K562 (cell line): ENCODE data around the gene NR4A2. TPM values are rescaled to one million over a fixed set of nuclear protein-coding genes. Genes with fewer than 3 reads are reported as not detected.
A peak's percentile ranks its signal among the peaks of the same experiment; 100 is the strongest.

Source experiments
- BRD9 ChIP-seq: fragments of 450-650 bp; IDR thresholded peaks from 2 replicates; pipeline ENCODE4 v1.6.1; 2018; ENCODE audit warnings: low read depth; ENCODE audit not compliant: partially characterized antibody
- C11orf30 ChIP-seq: fragments of 450-650 bp; IDR thresholded peaks from 2 replicates; pipeline ENCODE4 v1.6.1; 2016; ENCODE audit warnings: low read depth, mild to moderate bottlenecking
- CHD2 ChIP-seq: IDR thresholded peaks from 2 replicates; pipeline ENCODE4 v1.6.1; 2011; ENCODE audit warnings: low read depth, low read length
- FOXA3 ChIP-seq, 2 experiments: fragments of 450-650 bp in 1 of 2; sonication (generic) in 1 of 2; formaldehyde crosslinking; IDR thresholded peaks in 1 of 2; conservative IDR thresholded peaks in 1 of 2; 2 replicates each; pipeline versions ENCODE4 v1.4.0 to v1.8.0; 2020 to 2022; ENCODE audit warnings: mild to moderate bottlenecking in 2 of 2, missing genetic modification reagents in 1 of 2
- FOXJ2 ChIP-seq: fragments of 200-800 bp; sonication (Bioruptor generic); IDR thresholded peaks from 2 replicates; pipeline ENCODE4 v1.6.1; 2016; ENCODE audit warnings: missing genetic modification characterization, missing compliant biosample characterization
- FOXK2 ChIP-seq, 2 experiments: fragments of 450-650 bp; IDR thresholded peaks in 1 of 2; conservative IDR thresholded peaks in 1 of 2; 2 replicates each; pipeline ENCODE4 v1.6.1; 2016; ENCODE audit warnings: low read depth in 2 of 2, mild to moderate bottlenecking in 1 of 2
- JUNB ChIP-seq: fragments of 450-650 bp; formaldehyde crosslinking; conservative IDR thresholded peaks from 2 replicates; pipeline ENCODE4 v1.4.0; 2020; ENCODE audit warnings: mild to moderate bottlenecking
- L3MBTL2 ChIP-seq: fragments of 450-650 bp; IDR thresholded peaks from 2 replicates; pipeline ENCODE4 v1.6.1; 2016; ENCODE audit warnings: mild to moderate bottlenecking, moderate library complexity
- MAFK ChIP-seq: IDR thresholded peaks from 2 replicates; pipeline ENCODE4 v1.6.1; 2011; ENCODE audit warnings: low read length, improper control_type of control experiment
- MEIS2 ChIP-seq: fragments of 450-650 bp; IDR thresholded peaks from 2 replicates; pipeline ENCODE4 v1.6.1; 2014; ENCODE audit warnings: mild to moderate bottlenecking; ENCODE audit not compliant: partially characterized antibody
- RBM14 ChIP-seq: fragments of 200-400 bp; formaldehyde crosslinking; IDR thresholded peaks from 2 replicates; pipeline ENCODE4 v1.6.1; 2018; ENCODE audit warnings: low read depth, mild to moderate bottlenecking, low read length, moderate library complexity, borderline replicate concordance; ENCODE audit not compliant: insufficient read depth
- SIN3A ChIP-seq, 2 experiments: fragments of 150-350 bp in 1 of 2; IDR thresholded peaks; 2 replicates each; pipeline ENCODE4 v1.6.1; 2011 to 2016; ENCODE audit warnings: borderline replicate concordance in 2 of 2, low read depth in 2 of 2, low read length in 2 of 2, mild to moderate bottlenecking in 2 of 2, moderate library complexity in 2 of 2; ENCODE audit not compliant: control insufficient read depth in 1 of 2
- TCF7 ChIP-seq: sonication (generic); IDR thresholded peaks from 2 replicates; pipeline ENCODE4 v1.6.1; 2016; ENCODE audit warnings: antibody characterized with exemption, borderline replicate concordance
- polyA plus RNA-seq, 8 experiments: library from polyadenylated mRNA; depleted of rRNA in 4 of 8; stranded (reverse) in 5 of 8; unstranded in 3 of 8; fragments of >200 nt; fragmentation: Nextera tagmentation in 2 of 8; fragmentation: Illumina TruSeq in 1 of 8; extraction: Ambion mirVana in 2 of 8; extraction: Trizol in 1 of 8; gene quantifications; 2 replicates each; pipeline versions ENCODE4 v1.2.1 to v1.2.3, GENCODE V29; 2011 to 2014; ENCODE audit warnings: inconsistent platforms in 1 of 8, missing spikeins in 1 of 8
- total RNA-seq, 7 experiments: library from RNA; depleted of rRNA in 6 of 7; stranded (reverse); fragments of >200 nt in 6 of 7; fragmentation: Illumina TruSeq in 2 of 7; extraction: Trizol in 2 of 7; gene quantifications; 2 replicates each; pipeline versions ENCODE4 v1.2.1 to v1.2.3, GENCODE V29; 2011 to 2021; ENCODE audit warnings: low replicate concordance in 1 of 7
- TF ChIP-seq, protein P1 (sequence below), 2 experiments: IDR thresholded peaks; 2 replicates each; pipeline ENCODE4 v1.6.1; 2011; ENCODE audit warnings: borderline replicate concordance in 1 of 2, control low read depth in 1 of 2, low read depth in 1 of 2, low read length in 1 of 2, mild to moderate bottlenecking in 1 of 2, mixed read lengths in 1 of 2, moderate library complexity in 1 of 2; ENCODE audit not compliant: insufficient read depth in 1 of 2, insufficient read length in 1 of 2, poor library complexity in 1 of 2, severe bottlenecking in 1 of 2; ENCODE audit errors: extremely low read depth in 1 of 2
- TF ChIP-seq, protein P2 (sequence below): fragments of 250-450 bp; sonication (Bioruptor Pico); IDR thresholded peaks from 2 replicates; pipeline ENCODE4 v1.5.1; 2021; ENCODE audit warnings: mild to moderate bottlenecking
- TF ChIP-seq, protein P3 (sequence below), 2 experiments: fragments of 450-650 bp in 1 of 2; sonication (generic) in 1 of 2; formaldehyde crosslinking in 1 of 2; IDR thresholded peaks in 1 of 2; conservative IDR thresholded peaks in 1 of 2; 2 replicates each; pipeline versions ENCODE4 v1.6.1 to v1.8.1; 2016 to 2023; ENCODE audit warnings: mild to moderate bottlenecking in 2 of 2, moderate library complexity in 2 of 2, inconsistent platforms in 1 of 2, missing genetic modification reagents in 1 of 2
- TF ChIP-seq, protein P4 (sequence below): fragments of 450-650 bp; IDR thresholded peaks from 2 replicates; pipeline ENCODE4 v1.6.1; 2016
- TF ChIP-seq, protein P5 (sequence below): fragments of 200-800 bp; sonication (Bioruptor generic); IDR thresholded peaks from 2 replicates; pipeline ENCODE4 v1.6.1; 2017; ENCODE audit warnings: missing genetic modification characterization, missing compliant biosample characterization

Gene NR4A2
- total and polyA plus RNA-seq, 9 of the 15 experiments (the other 6 are each of a cell fraction or from before 2014, with no cell fraction given): 0.94 to 5.1 (median 1.3) TPM

DNA sequence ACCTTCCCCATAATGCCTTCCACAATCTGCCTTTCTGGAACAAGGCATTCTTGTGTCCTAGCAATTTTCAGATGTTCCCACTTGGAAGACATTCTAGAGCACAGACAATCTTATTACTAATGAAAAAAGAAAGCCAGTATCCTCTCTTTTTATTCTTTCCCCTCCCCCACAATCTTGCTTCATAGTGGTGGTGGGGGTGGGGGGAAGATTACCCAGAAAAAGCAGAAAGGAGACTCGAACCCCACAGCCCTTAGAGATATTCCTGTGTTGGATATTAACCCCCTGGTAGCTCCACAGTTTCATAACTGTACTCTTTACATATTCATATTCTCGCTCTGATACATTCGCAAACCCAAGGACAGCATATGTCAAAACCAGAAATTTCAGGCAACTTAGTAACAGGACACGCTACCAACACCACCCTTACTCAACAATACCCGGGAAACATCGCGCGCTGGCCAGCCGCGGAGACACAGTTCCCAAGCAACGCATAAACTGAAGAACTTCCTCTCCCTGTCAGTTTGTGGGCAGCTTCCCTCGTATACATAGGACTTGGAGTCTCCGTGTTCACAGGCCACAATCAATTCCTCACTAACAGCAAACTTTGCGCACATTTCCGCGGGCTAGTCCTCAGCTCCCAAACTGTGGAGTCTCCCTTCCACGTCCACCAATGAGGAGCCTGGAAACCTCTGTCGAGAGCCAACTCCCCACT lies 793 bp downstream of the NR4A2 start (continued):
- peak; percentile 4 for TF ChIP-seq MEIS2
- TF ChIP-seq JUNB (CRISPR knock-in tag): no peak
- TF ChIP-seq L3MBTL2: peak; percentile 25; the same call in 1 of the 2 replicates
- TF ChIP-seq, protein P1, sequence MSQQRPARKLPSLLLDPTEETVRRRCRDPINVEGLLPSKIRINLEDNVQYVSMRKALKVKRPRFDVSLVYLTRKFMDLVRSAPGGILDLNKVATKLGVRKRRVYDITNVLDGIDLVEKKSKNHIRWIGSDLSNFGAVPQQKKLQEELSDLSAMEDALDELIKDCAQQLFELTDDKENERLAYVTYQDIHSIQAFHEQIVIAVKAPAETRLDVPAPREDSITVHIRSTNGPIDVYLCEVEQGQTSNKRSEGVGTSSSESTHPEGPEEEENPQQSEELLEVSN (IDR thresholded peaks at IDR 0.05; ENCODE audit: borderline replicate concordance in 1 of 2, extremely low read depth in 1 of 2, insufficient read depth in 1 of 2, insufficient read length in 1 of 2, low read depth in 1 of 2, low read length in 1 of 2, poor library complexity in 1 of 2, severe bottlenecking in 1 of 2): peak in 1 of 2 experiments; percentile 67
- TF ChIP-seq RBM14: no peak
- TF ChIP-seq, protein P2, sequence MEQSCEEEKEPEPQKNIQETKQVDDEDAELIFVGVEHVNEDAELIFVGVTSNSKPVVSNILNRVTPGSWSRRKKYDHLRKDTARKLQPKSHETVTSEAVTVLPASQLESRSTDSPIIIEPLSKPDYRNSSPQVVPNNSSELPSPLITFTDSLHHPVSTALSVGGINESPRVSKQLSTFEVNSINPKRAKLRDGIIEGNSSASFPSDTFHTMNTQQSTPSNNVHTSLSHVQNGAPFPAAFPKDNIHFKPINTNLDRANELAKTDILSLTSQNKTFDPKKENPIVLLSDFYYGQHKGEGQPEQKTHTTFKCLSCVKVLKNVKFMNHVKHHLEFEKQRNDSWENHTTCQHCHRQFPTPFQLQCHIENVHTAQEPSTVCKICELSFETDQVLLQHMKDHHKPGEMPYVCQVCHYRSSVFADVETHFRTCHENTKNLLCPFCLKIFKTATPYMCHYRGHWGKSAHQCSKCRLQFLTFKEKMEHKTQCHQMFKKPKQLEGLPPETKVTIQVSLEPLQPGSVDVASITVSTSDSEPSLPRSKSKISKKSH (CRISPR knock-in tag): no peak
- 0 out of 4 replicates have a peak, but pooled peaks of 1 of the 2 experiments have one; percentile 31 for TF ChIP-seq FOXK2 (conservative IDR thresholded peaks at IDR 0.05 in 1 of 2, IDR thresholded peaks at IDR 0.05 in 1 of 2; ENCODE audit: low read depth in 2 of 2)
- TF ChIP-seq, protein P3, sequence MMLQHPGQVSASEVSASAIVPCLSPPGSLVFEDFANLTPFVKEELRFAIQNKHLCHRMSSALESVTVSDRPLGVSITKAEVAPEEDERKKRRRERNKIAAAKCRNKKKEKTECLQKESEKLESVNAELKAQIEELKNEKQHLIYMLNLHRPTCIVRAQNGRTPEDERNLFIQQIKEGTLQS (IDR thresholded peaks at IDR 0.05): no peak
- TF ChIP-seq, protein P3 (CRISPR knock-in tag; conservative IDR thresholded peaks at IDR 0.05): 0 out of 2 replicates have a peak, but pooled peaks have one; percentile 38
- TF ChIP-seq FOXA3 (CRISPR knock-in tag; conservative IDR thresholded peaks at IDR 0.05 in 1 of 2, IDR thresholded peaks at IDR 0.05 in 1 of 2): peak in 1 of 2 experiments; percentile 10; a peak in 1 of 4 replicates
- peak; percentile 18; the same call in 1 of the 2 replicates for TF ChIP-seq MAFK
- TF ChIP-seq BRD9: no peak
- TF ChIP-seq, protein P4, sequence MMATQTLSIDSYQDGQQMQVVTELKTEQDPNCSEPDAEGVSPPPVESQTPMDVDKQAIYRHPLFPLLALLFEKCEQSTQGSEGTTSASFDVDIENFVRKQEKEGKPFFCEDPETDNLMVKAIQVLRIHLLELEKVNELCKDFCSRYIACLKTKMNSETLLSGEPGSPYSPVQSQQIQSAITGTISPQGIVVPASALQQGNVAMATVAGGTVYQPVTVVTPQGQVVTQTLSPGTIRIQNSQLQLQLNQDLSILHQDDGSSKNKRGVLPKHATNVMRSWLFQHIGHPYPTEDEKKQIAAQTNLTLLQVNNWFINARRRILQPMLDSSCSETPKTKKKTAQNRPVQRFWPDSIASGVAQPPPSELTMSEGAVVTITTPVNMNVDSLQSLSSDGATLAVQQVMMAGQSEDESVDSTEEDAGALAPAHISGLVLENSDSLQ: peak; percentile 36; the same call in 1 of the 2 replicates
- TF ChIP-seq SIN3A (IDR thresholded peaks at IDR 0.05; ENCODE audit: borderline replicate concordance in 2 of 2, control insufficient read depth in 1 of 2, low read depth in 2 of 2, low read length in 2 of 2): peak; percentile 28 to 66; a peak in 1 of 4 replicates
- TF ChIP-seq, protein P5, sequence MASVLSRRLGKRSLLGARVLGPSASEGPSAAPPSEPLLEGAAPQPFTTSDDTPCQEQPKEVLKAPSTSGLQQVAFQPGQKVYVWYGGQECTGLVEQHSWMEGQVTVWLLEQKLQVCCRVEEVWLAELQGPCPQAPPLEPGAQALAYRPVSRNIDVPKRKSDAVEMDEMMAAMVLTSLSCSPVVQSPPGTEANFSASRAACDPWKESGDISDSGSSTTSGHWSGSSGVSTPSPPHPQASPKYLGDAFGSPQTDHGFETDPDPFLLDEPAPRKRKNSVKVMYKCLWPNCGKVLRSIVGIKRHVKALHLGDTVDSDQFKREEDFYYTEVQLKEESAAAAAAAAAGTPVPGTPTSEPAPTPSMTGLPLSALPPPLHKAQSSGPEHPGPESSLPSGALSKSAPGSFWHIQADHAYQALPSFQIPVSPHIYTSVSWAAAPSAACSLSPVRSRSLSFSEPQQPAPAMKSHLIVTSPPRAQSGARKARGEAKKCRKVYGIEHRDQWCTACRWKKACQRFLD (CRISPR knock-in tag): no peak
- TF ChIP-seq CHD2: peak; percentile 18; the same call in 1 of the 2 replicates
- TF ChIP-seq FOXJ2: peak; percentile 56; the same call in 1 of the 2 replicates
- TF ChIP-seq TCF7: 0 out of 2 replicates have a peak, but pooled peaks have one; percentile 8
- no peak for TF ChIP-seq C11orf30
